OCI-LY3 (cell line): ENCODE data around the gene SPRR2F.

ENCODE experiments used
- EZH2phosphoT487 ChIP-seq: fragments of 200-600 bp; shearing (Covaris generic); IDR thresholded peaks from 2 replicates; pipeline ENCODE4 v1.6.1; 2018; ENCODE audit warnings: antibody characterized with exemption, mixed run types, low read depth
- TF ChIP-seq, protein P1 (sequence below): fragments of 200-600, 300-600 bp; sonication (generic); IDR thresholded peaks from 2 replicates; pipeline ENCODE4 v1.5.1; 2014; ENCODE audit warnings: antibody characterized with exemption, low read length, low read depth

DNA sequence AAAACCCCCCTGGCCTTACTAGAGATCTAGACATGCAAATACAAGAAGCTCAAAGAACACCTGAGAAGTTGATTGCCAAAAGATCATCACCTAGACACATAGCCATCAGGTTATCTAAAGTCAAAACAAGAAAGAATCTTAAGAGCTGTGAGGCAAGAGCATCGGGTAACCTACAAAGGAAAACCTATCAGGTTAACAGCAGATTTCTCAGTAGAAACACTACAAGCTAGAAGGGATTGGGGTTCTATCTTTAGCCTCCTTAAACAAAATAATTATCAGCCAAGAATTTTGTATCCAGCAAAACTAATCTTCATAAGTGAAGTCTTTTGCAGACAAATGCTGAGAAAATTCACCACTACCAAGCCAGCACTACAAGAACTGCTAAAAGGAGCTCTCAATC is 12.2 kb upstream of the SPRR2F start:
- TF ChIP-seq, protein P1, sequence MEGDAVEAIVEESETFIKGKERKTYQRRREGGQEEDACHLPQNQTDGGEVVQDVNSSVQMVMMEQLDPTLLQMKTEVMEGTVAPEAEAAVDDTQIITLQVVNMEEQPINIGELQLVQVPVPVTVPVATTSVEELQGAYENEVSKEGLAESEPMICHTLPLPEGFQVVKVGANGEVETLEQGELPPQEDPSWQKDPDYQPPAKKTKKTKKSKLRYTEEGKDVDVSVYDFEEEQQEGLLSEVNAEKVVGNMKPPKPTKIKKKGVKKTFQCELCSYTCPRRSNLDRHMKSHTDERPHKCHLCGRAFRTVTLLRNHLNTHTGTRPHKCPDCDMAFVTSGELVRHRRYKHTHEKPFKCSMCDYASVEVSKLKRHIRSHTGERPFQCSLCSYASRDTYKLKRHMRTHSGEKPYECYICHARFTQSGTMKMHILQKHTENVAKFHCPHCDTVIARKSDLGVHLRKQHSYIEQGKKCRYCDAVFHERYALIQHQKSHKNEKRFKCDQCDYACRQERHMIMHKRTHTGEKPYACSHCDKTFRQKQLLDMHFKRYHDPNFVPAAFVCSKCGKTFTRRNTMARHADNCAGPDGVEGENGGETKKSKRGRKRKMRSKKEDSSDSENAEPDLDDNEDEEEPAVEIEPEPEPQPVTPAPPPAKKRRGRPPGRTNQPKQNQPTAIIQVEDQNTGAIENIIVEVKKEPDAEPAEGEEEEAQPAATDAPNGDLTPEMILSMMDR = no peak
- TF ChIP-seq EZH2phosphoT487 = no peak
